Fibroblast of lung (primary cell): ENCODE results near the gene BCS1L. TPM values are rescaled to one million over a fixed set of nuclear protein-coding genes. Genes with fewer than 3 reads are reported as not detected.

Source experiments
- DNase-seq, 2 donors: peaks; one replicate each; pipeline versions ENCODE4 v3.0.0 to v3.0.0-alpha.2; 2010; ENCODE audit warnings: low read depth in 2 of 2
- H2AFZ ChIP-seq: 2 replicates; pipeline ENCODE4 v1.5.1; 2012; ENCODE audit warnings: low read length, control low read depth, inconsistent platforms
- H3K27ac ChIP-seq: 2 replicates; pipeline ENCODE4 v1.5.1; 2011; ENCODE audit warnings: low read length, control low read depth; ENCODE audit not compliant: insufficient read depth
- H3K27me3 ChIP-seq: 2 replicates; pipeline ENCODE4 v1.5.1; 2011; ENCODE audit warnings: mild to moderate bottlenecking, low read length; ENCODE audit not compliant: control insufficient read depth, insufficient read depth
- H3K36me3 ChIP-seq: 2 replicates; pipeline ENCODE4 v1.5.1; 2011; ENCODE audit warnings: low read length; ENCODE audit not compliant: control insufficient read depth, insufficient read depth
- H3K4me1 ChIP-seq: 2 replicates; pipeline ENCODE4 v1.5.1; 2011; ENCODE audit warnings: low read length; ENCODE audit not compliant: control insufficient read depth, insufficient read depth; ENCODE audit errors: extremely low read depth
- H3K4me2 ChIP-seq: 2 replicates; pipeline ENCODE4 v1.5.1; 2011; ENCODE audit warnings: low read length, control low read depth; ENCODE audit not compliant: insufficient read depth; ENCODE audit errors: extremely low read depth
- H3K4me3 ChIP-seq, 4 experiments: fragments of 200-600 bp in 1 of 4; sonication (generic) in 1 of 4; replicated peaks in 1 of 4; 2 replicates each; pipeline ENCODE4 v1.5.1; 2011 to 2016; ENCODE audit warnings: low read length in 4 of 4, low read depth in 3 of 4, mild to moderate bottlenecking in 3 of 4, control low read depth in 2 of 4, inconsistent platforms in 1 of 4, mixed read lengths in 1 of 4; ENCODE audit not compliant: insufficient read depth in 1 of 4; ENCODE audit errors: control extremely low read depth in 1 of 4
- H3K79me2 ChIP-seq: 2 replicates; pipeline ENCODE4 v1.5.1; 2012; ENCODE audit warnings: mild to moderate bottlenecking, low read length, inconsistent platforms; ENCODE audit not compliant: control insufficient read depth, insufficient read depth
- H3K9ac ChIP-seq: 2 replicates; pipeline ENCODE4 v1.5.1; 2011; ENCODE audit warnings: mild to moderate bottlenecking, low read length, control low read depth; ENCODE audit not compliant: insufficient read depth
- H3K9me3 ChIP-seq: 2 replicates; pipeline ENCODE4 v1.5.1; 2012; ENCODE audit warnings: low read depth, low read length; ENCODE audit not compliant: control insufficient read depth, insufficient read depth
- H4K20me1 ChIP-seq: 2 replicates; pipeline ENCODE4 v1.5.1; 2011; ENCODE audit warnings: low read length; ENCODE audit not compliant: control insufficient read depth, insufficient read depth; ENCODE audit errors: extremely low read depth
- CTCF ChIP-seq, 2 donors: IDR thresholded peaks in 1 of 2; conservative IDR thresholded peaks in 1 of 2; 1 replicate in 1 of 2; 2 replicates in 1 of 2; pipeline ENCODE4 v1.5.1; 2011 to 2012; ENCODE audit warnings: low read length in 2 of 2, control low read depth in 1 of 2, inconsistent platforms in 1 of 2, low read depth in 1 of 2, mild to moderate bottlenecking in 1 of 2
- EZH2 ChIP-seq: IDR thresholded peaks from 2 replicates; pipeline ENCODE4 v1.5.1; 2012; ENCODE audit warnings: low read length, control low read depth, mild to moderate bottlenecking; ENCODE audit errors: missing control alignments
- polyA plus RNA-seq, 2 donors: library from polyadenylated mRNA; depleted of rRNA in 1 of 2; stranded (reverse) in 1 of 2; unstranded in 1 of 2; fragments of >200 nt; gene quantifications; 2 replicates each; pipeline ENCODE4 v1.2.1, GENCODE V29; 2011 to 2012; ENCODE audit warnings: missing spikeins in 1 of 2
- total RNA-seq: library from RNA; depleted of rRNA; stranded (reverse); fragments of >200 nt; gene quantifications from 2 replicates; pipeline ENCODE4 v1.2.1, GENCODE V29; 2014

Gene BCS1L
- total and polyA plus RNA-seq, 2 donors (not counting 1 experiment from before 2014, with no cell fraction given), result 28.8 to 38.3 TPM

- Histone ChIP-seq H3K9ac (peak within 1 kb of the TSS; percentile 84), H4K20me1 (no peaks in the 10 kb centered on the region), H3K9me3 (no peaks in the 10 kb centered on the region), H2AFZ (peak within 1 kb of the TSS; percentile 93), H3K36me3 (peaks cover 16% of the 10 kb centered on the region), H3K27me3 (no peaks in the 10 kb centered on the region), H3K4me2 (peak within 1 kb of the TSS; percentile 99), H3K27ac (peak within 1 kb of the TSS; percentile 88), H3K4me1 (no peaks in the 10 kb centered on the region), H3K79me2 (peaks cover 23% of the 10 kb centered on the region), H3K4me3 (peak within 1 kb of the TSS; percentile 85 to 95 (median 94))
- DNase-seq, result peak; percentile 90 to 94
- TF ChIP-seq CTCF (conservative IDR thresholded peaks at IDR 0.05 in 1 of 2, IDR thresholded peaks at IDR 0.05 in 1 of 2; ENCODE audit: low read depth in 1 of 2, low read length in 2 of 2), result no peak
- TF ChIP-seq EZH2, result no peak
Measured at GRCh38 chr2:218671654-218672566, 12.4 kb downstream of the BCS1L start, which contains the start of the genes RNF25 and STK36. Gene RNF25, minus strand, starts transcription at chr2:218672002. Its CDS starts 32 bp downstream, at chr2:218671970. Gene STK36, plus strand, starts transcription at chr2:218672086. Its CDS starts 744 bp downstream, at chr2:218672830.

- no peaks in the 10 kb centered on the region for H3K27me3 ChIP-seq
- H3K4me1 ChIP-seq, result no peaks in the 10 kb centered on the region
- H3K9ac ChIP-seq, result no peak overlapping the region
- peaks cover 7% of the 10 kb centered on the region for H3K36me3 ChIP-seq
- no peak overlapping the region for H2AFZ ChIP-seq
- no peak overlapping the region for H3K4me3 ChIP-seq
- no peaks in the 10 kb centered on the region for H4K20me1 ChIP-seq
- no peak for DNase-seq
- no peak overlapping the region for H3K27ac ChIP-seq
- TF ChIP-seq EZH2 (no peak), CTCF (conservative IDR thresholded peaks at IDR 0.05 in 1 of 2, IDR thresholded peaks at IDR 0.05 in 1 of 2; ENCODE audit: low read depth in 1 of 2, low read length in 2 of 2) (no peak)
- no peak overlapping the region for H3K4me2 ChIP-seq
- no peaks in the 10 kb centered on the region for H3K9me3 ChIP-seq
- no peaks in the 10 kb centered on the region for H3K79me2 ChIP-seq
Measured at GRCh38 chr2:218679119-218679518, 19.6 kb downstream of the BCS1L start.

- Histone ChIP-seq H3K79me2 (no peaks in the 10 kb centered on the region), H3K9me3 (no peaks in the 10 kb centered on the region), H3K36me3 (peaks cover 7% of the 10 kb centered on the region), H3K4me1 (no peaks in the 10 kb centered on the region), H3K27ac (no peak overlapping the region), H2AFZ (no peak overlapping the region), H3K4me3 (no peak overlapping the region), H3K27me3 (no peaks in the 10 kb centered on the region), H3K4me2 (no peak overlapping the region), H4K20me1 (no peaks in the 10 kb centered on the region), H3K9ac (no peak overlapping the region)
- DNase-seq, result no peak
- TF ChIP-seq CTCF (conservative IDR thresholded peaks at IDR 0.05 in 1 of 2, IDR thresholded peaks at IDR 0.05 in 1 of 2; ENCODE audit: low read depth in 1 of 2, low read length in 2 of 2) (no peak), EZH2 (no peak)
Measured at GRCh38 chr2:218680061-218680460, 20.6 kb downstream of the BCS1L start.
